Frontal cortex (tissue), 4 donors: ENCODE data around the gene MORF4L1. TPM values are rescaled to one million over a fixed set of nuclear protein-coding genes. Genes with fewer than 3 reads are reported as not detected.
"Not testable (repeated sequence)": the region's sequence is repeated elsewhere in the genome, so short reads cannot be mapped to it uniquely, and the experiment has no call there.

Source experiments
- DNase-seq, 2 donors: peaks; one replicate each; pipeline ENCODE4 v3.0.0; 2012; ENCODE audit warnings: low spot score in 2 of 2
- FAIRE-seq: peaks from 2 replicates; lab custom pipeline; 2012; peaks lifted over from hg19 to GRCh38; lab: Jason Lieb, UNC
- total RNA-seq: library from RNA; depleted of rRNA; stranded (reverse); fragments of >200 nt; gene quantifications from one replicate; pipeline ENCODE4 v1.2.3, GENCODE V29; 2014
- donor health status: control.
- donor health status: control.
- donor health status: control.

MORF4L1 gene
- total RNA-seq, 1 donor from 2014 or later, result 1,097 TPM

DNA sequence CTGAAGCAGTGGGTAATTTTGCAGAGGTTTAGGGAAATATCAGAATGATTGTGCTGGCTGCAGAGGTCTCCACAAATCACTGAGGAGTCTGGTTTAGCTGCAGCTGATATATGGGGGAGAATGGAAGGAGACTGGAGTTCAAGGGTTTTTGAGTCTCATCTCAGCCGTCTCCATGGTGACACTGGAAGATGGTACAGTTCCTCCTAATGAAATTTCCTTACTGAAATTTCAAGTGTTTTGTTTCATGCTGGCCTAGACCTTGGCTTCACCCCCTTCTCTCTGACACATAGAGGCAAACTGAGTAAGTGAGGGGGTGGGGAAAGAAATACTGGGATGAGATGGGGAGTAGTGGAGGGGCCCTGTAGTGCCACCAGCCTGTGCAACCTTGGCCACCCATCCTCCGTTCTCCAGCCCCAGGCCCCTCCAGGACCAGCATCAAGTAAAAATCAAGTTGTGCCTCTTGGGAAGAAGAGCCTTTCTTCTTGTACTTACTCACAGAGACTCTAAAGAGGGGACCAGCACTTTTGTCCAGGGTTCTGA, 17.8 kb upstream of the MORF4L1 start:
- no peak for DNase-seq
- FAIRE-seq, result no peak

DNA sequence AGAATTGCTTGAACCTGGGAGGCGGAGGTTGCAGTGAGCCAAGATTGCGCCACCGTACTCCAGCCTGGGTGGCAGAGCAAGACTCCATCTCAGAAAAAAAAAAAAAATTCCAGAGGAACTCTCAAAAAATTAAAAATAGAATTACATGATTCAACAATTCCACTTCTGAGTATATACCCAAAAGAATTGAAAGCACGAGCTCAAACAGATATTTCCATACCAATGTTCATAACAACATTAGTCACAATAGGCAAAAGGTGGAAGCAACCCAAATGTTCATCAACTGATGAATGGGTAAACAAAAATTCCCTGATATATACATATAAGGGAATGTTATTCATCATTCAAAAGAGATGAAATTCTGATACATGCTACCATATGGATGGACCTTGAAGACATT, 16.9 kb upstream of the MORF4L1 start:
- FAIRE-seq (no peak), DNase-seq (no peak)

DNA sequence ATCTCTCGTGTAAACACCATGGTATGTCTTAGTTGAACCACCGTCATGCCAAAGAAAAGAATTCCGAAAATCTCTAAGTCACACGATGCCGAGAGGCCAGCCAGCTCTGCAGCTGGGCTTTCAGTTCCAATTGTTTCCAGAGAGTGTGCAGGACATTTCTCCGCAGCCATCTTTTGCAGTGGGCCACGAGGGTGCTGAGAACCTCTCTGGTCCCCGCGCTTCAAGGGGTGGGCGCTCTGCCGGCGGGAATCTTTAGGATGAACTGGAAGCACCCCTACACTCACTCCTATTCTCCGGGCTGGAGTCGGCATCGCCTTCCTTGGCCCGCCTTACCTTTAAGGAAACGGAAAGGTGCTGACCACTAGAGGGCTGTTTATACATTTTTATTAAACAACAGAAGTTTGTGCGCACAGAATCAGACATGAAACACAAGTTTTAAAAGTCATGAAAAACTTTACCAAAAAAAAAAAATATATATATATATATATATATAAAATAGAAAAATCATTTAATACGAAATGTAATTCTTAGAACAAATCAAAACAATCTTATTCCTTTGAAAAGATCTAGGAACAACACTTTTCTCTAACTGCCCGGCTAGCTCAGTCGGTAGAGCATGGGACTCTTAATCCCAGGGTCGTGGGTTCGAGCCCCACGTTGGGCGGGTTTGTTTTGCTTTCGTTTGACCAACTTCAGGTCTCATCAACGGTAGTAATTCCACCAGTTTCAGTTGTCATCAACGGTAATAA, 12.5 kb upstream of the MORF4L1 start:
- FAIRE-seq, result peak; percentile 80
- peak in 1 of 2 donors; percentile 63 for DNase-seq

GRCh38 chr15:78865585-78865984, 7.1 kb upstream of the MORF4L1 start:
- DNase-seq, FAIRE-seq: not testable (repeated sequence)

DNA sequence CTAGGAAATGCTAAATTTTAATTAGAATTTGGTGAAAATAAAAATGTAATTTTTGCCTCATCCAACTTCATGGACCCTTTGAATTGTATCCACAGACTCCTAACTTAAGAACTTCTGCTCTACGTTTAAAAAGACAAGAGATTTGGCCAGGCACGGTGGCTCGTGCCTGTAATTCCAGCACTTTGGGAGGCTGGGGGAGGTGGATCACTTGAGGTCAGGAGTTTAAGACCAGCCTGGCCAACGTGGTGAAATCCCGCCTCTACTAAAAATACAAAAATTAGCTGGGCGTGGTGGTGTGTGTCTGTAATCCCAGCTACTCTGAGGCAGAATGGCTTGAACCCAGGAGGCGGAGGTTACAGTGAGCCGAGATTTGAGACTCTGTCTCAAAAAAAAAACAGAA, 6.7 kb upstream of the MORF4L1 start:
- not testable (repeated sequence) for FAIRE-seq, DNase-seq

- no peak for DNase-seq
- no peak for FAIRE-seq
Measured at GRCh38 chr15:78866803-78867202, 5.9 kb upstream of the MORF4L1 start.

- no peak for DNase-seq
- no peak for FAIRE-seq
Measured at GRCh38 chr15:78868366-78868765, 4.3 kb upstream of the MORF4L1 start.

- not testable (repeated sequence) for FAIRE-seq, DNase-seq
Measured at GRCh38 chr15:78871483-78872127, 1.1 kb upstream of the MORF4L1 start.

GRCh38 chr15:78872972-78873792, 492 bp downstream of the MORF4L1 start:
- DNase-seq, result peak; percentile 54 to 62
- no peak for FAIRE-seq

GRCh38 chr15:78873793-78874765, 1.4 kb downstream of the MORF4L1 start:
- DNase-seq, result no peak
- FAIRE-seq, result no peak

DNA sequence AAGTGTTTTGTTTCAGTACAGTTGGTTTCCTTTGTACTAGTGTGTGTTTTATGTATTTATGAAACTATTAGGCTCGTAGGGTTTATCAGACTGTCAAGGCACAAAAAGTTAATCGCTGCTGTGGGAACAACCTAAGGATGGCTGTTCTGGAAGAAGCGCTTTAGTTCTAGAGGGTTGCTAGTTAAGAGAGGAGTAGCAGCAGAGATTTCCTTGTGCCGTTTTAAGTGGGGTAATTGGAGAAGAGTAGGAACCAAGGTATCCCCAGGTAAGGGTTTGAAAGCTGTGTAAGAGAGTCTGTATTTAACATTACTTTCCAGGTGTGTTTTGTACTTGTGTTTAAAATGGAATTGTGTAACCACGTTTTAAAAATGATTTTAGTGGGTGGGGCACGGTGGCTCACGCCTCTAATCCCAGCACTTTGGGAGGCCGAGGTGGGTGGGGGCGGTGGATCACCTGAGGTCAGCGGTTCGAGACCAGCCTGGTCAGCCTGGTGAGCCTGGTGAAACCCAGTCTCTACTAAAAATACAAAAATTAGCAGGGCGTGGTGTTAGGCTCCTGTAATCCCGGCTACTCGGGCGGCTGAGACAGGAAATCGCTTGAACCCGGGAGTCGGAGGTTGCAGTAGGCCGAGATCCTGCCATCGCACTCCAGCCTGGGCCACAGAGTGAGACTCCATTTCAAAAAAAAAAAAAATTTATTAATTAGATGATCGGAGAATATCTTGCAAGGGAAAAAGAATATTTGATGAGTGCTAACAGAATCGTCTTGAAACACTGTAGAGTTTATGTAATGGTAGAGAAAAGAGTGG, 2.6 kb downstream of the MORF4L1 start:
- FAIRE-seq (no peak), DNase-seq (no peak)

GRCh38 chr15:78876954-78877353, 4.3 kb downstream of the MORF4L1 start:
- not testable (repeated sequence) for FAIRE-seq

GRCh38 chr15:78878356-78878755, 5.7 kb downstream of the MORF4L1 start:
- no peak for DNase-seq
- no peak for FAIRE-seq

More at GRCh38 chr15:78876954-78877353, 4.3 kb downstream of the MORF4L1 start:
- DNase-seq, result not testable (repeated sequence)

DNA sequence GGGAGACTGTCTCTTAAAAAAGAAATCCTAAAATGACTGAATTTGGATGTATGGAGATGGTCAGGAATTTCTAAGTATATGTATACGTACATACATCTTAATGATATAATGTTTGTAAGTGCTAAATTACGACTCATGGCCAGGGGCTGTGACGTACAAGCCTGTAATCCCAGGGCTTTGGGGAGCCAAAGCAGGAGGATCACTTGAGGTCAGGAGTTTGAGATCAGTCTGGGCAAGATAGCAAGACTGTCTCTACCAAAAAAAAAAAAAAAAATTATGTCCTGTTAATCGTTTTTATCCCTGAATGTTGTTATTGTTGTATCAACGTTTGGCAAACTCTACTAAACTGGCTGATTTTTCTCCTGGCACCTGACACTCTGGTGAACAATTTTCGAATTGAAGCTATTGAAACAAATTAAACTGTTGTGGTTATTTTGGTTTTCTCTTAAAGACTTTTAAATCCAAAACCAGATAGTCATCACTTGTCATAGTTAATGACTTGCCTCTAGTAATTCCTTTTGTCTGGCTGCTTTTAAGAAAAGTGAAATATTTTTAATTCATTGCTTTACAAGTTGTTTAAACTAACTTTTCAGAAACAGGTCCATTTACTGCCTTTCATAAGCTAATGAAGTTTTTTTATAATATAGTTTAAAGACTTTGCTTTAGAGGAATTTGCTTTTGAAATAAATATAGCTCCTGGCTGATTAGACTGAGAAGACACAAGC, 7.0 kb downstream of the MORF4L1 start:
- FAIRE-seq (no peak), DNase-seq (no peak)

GRCh38 chr15:78880242-78880533, 7.5 kb downstream of the MORF4L1 start:
- no peak for DNase-seq
- FAIRE-seq, result no peak

DNA sequence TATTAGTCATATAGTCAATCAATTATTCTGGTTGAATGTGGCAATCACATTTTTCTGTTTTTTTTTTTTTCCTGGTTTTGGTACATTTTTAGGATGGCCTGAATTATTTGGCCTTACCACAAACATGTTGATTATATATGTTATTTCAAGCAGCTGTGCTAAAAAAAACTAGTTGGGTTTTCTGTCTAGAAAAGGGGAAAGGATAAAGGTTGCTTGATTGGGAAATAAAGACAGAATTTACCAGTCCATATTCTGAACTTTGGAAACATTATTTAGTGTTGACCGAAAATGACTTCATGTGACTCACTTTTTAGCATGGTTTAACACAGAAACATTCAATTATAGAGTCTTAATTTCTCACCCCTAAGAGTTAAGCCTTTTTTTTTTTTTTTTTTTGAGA, 8.1 kb downstream of the MORF4L1 start:
- FAIRE-seq, result no peak
- no peak for DNase-seq

DNA sequence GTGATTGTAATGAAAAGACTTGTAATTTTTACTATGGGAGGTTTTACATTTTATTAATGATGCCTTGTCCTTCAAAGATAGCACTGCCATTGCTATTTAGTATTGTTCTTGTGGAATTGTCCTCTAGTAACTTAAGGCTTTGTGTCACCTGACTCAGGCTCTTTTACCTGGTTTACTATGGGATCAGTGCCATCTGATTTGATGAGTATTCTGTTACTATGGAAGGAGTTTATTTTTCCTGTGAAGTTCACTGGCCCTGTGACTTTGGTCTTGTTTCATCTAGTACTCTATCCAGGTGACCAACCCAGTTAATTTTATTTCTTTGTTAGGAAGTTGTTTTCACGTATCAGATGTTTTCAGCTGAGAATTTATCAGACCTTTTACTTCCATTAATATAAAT, 9.0 kb downstream of the MORF4L1 start:
- no peak for FAIRE-seq

DNA sequence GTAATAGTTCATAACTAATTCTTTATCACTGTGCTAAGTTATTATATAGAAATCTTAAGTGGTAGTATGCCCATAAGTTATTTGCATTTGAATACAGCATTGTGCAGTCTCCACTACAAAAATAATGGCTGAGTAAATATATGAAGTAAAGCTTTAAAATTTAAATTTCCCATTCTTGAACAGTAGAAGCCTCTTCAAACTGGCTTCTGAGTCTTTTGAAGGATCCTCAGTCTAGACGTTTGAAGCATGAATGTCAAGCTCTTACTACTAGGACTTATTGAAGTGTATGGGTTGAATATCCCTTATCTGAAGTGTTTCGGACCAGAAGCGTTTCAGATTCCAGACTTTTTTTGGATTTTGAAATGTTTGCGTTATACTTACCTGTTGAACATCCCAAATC, 16.3 kb downstream of the MORF4L1 start:
- FAIRE-seq (no peak), DNase-seq (no peak)

More for the DNA sequence above, 9.0 kb downstream of the MORF4L1 start:
- no peak for DNase-seq
